ENCODE results near the gene NPBWR2.

Gene NPBWR2

GRCh38 chr20:64083804-64084684 is 23.3 kb downstream of the NPBWR2 start, which contains the start of gene LKAAEAR1:
Gene LKAAEAR1, minus strand, starts transcription at chr20:64084398. Its CDS starts 179 bp downstream, at chr20:64084219.
- DNase-seq = no peak

- peak; percentile 20 to 90 for DNase-seq
These were observed 24.0 kb downstream of the NPBWR2 start for GRCh38 chr20:64083378-64083803.

GRCh38 chr20:64082820-64083377 is 24.5 kb downstream of the NPBWR2 start:
- no peak for DNase-seq

GRCh38 chr20:64082126-64082731 is 25.1 kb downstream of the NPBWR2 start:
- DNase-seq = peak in 1 of 2 experiments; percentile 40

GRCh38 chr20:64081624-64081964 is 25.8 kb downstream of the NPBWR2 start:
- no peak for DNase-seq

GRCh38 chr20:64080813-64081623 is 26.3 kb downstream of the NPBWR2 start:
- DNase-seq = no peak

- DNase-seq = no peak
These were observed 27.2 kb downstream of the NPBWR2 start, which contains the start of gene OPRL1 for GRCh38 chr20:64080013-64080812. Gene OPRL1, plus strand, starts transcription at chr20:64080082. Its CDS starts 12,639 bp downstream, at chr20:64092721.

GRCh38 chr20:64079273-64080012 is 27.9 kb downstream of the NPBWR2 start, which contains the start of gene RGS19:
Gene RGS19, minus strand, starts transcription at chr20:64079518. Its CDS starts 2,632 bp downstream, at chr20:64076886.
- peak in 1 of 2 experiments; percentile 86 for DNase-seq

- DNase-seq = no peak
These were observed 28.5 kb downstream of the NPBWR2 start for GRCh38 chr20:64078934-64079272.

- no peak for DNase-seq
These were observed 29.4 kb downstream of the NPBWR2 start for GRCh38 chr20:64077876-64078551.

GRCh38 chr20:64077541-64077875 is 29.9 kb downstream of the NPBWR2 start:
- DNase-seq = no peak

- DNase-seq = no peak
These were observed 30.3 kb downstream of the NPBWR2 start for GRCh38 chr20:64077094-64077493.

- no peak for DNase-seq
These were observed 31.0 kb downstream of the NPBWR2 start for GRCh38 chr20:64076061-64076997.

GRCh38 chr20:64075556-64075955 is 31.8 kb downstream of the NPBWR2 start:
- DNase-seq = no peak

- no peak for DNase-seq
These were observed 32.4 kb downstream of the NPBWR2 start for GRCh38 chr20:64074963-64075362.

- no peak for DNase-seq
These were observed 33.1 kb downstream of the NPBWR2 start for GRCh38 chr20:64074184-64074789.

GRCh38 chr20:64073476-64074183 is 33.7 kb downstream of the NPBWR2 start:
- DNase-seq = no peak

- no peak for DNase-seq
These were observed 34.8 kb downstream of the NPBWR2 start for GRCh38 chr20:64072498-64073063.

Data from NCI-H446 (cell line).